GM06990 (cell line): ENCODE measurements around the gene INSL3.

ENCODE experiments used
- DNase-seq: peaks from one replicate; pipeline ENCODE4 v3.0.0-alpha.2; 2011; ENCODE audit not compliant: insufficient read length; ENCODE audit errors: extremely low read depth
- H3K27me3 ChIP-seq: replicated peaks from 2 replicates; pipeline ENCODE4 v1.6.0; 2011; ENCODE audit warnings: low read length; ENCODE audit not compliant: control insufficient read depth, insufficient read depth
- H3K36me3 ChIP-seq: 2 replicates; pipeline ENCODE4 v1.5.1; 2011; ENCODE audit warnings: low read length; ENCODE audit not compliant: control insufficient read depth, insufficient read depth
- H3K4me3 ChIP-seq: replicated peaks from 2 replicates; pipeline ENCODE4 v1.5.1; 2011; ENCODE audit warnings: low read depth, mild to moderate bottlenecking, control low read depth, low read length
- CTCF ChIP-seq: IDR thresholded peaks from 2 replicates; pipeline ENCODE4 v1.5.1; 2011; ENCODE audit warnings: low read length, control low read depth, mild to moderate bottlenecking, inconsistent platforms; ENCODE audit not compliant: insufficient read depth, poor library complexity, severe bottlenecking

The INSL3 gene

DNA sequence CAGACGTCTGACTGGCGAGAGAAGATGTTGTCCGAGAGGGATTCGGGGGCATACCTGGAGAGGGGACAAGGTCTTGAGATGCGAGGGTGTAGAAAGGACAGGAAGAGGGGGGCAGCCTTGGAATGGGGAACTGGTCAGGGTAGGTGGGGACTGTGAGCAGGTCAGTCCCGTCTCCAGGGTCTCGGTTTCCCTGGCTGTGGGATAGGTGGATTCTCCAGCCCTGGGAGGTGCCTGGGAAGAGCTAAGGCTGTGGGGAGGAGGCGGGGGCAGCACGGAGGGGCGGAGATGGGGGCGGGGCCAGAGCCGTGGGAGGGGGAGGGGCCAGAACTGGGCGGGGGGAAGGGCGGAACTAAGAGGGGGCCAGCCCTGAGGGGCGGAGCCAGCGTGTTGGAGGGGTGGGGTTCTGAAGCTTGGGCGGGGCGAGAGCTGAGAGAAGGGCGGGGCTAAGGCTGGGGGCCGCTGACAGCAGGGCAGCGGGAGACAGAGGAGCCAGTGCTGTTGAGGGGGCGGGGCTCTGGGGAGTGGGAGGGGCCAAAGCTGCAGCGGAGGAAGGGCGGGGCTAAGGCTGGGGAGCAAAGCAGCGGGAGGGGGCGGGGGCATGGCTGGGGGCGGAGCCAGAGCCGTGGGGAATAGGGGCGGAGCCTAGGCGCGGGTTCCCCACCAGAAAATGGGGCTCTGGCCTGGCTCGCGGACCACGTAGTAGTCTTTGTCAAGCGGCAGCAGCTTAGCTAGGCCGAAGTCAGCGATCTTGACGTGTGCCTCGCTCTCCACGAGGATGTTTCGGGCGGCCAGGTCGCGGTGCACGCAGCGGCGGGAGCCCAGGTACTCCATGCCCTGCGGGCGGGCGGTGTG lies 9.5 kb upstream of the INSL3 start:
- H3K4me3 ChIP-seq, result no peak overlapping the region
- peak; percentile 59 for DNase-seq

GRCh38 chr19:17829855-17830566 lies 8.7 kb upstream of the INSL3 start:
- no peaks in the 10 kb centered on the region for H3K27me3 ChIP-seq
- DNase-seq, result no peak
- no peak for TF ChIP-seq CTCF
- H3K36me3 ChIP-seq, result peaks cover 34% of the 10 kb centered on the region
- H3K4me3 ChIP-seq, result no peak overlapping the region

More for the DNA sequence above, 9.5 kb upstream of the INSL3 start:
- Histone ChIP-seq H3K36me3 (peaks cover 34% of the 10 kb centered on the region), H3K27me3 (no peaks in the 10 kb centered on the region)
- TF ChIP-seq CTCF, result no peak

GRCh38 chr19:17826508-17827056 lies 5.3 kb upstream of the INSL3 start:
- no peak for DNase-seq
- H3K27me3 ChIP-seq, result no peaks in the 10 kb centered on the region
- H3K36me3 ChIP-seq, result peaks cover 18% of the 10 kb centered on the region
- TF ChIP-seq CTCF, result no peak
- no peak overlapping the region for H3K4me3 ChIP-seq

GRCh38 chr19:17824339-17824738 lies 3.0 kb upstream of the INSL3 start:
- no peak for TF ChIP-seq CTCF
- Histone ChIP-seq H3K4me3 (no peak overlapping the region), H3K27me3 (no peaks in the 10 kb centered on the region), H3K36me3 (peaks cover 6% of the 10 kb centered on the region)
- no peak for DNase-seq

- no peak for DNase-seq
- Histone ChIP-seq H3K4me3 (no peak overlapping the region), H3K27me3 (no peaks in the 10 kb centered on the region), H3K36me3 (no peaks in the 10 kb centered on the region)
- TF ChIP-seq CTCF, result no peak
These were observed 3.5 kb downstream of the INSL3 start for GRCh38 chr19:17817668-17818363.
